CD14-positive monocyte (primary cell): ENCODE results near the gene HOXD11. TPM values are rescaled to one million over a fixed set of nuclear protein-coding genes. Genes with fewer than 3 reads are reported as not detected.
A peak's percentile ranks its signal among the peaks of the same experiment; 100 is the strongest.

Experiments
- DNase-seq, 3 donors: peaks; one replicate each; pipeline ENCODE4 v3.0.0-alpha.2; 2011 to 2022
- H2AFZ ChIP-seq: 2 replicates; pipeline ENCODE4 v1.6.0; 2012; ENCODE audit warnings: mild to moderate bottlenecking, low read depth, low read length, inconsistent platforms; ENCODE audit not compliant: insufficient read depth, poor library complexity, severe bottlenecking
- H3K27ac ChIP-seq, 2 donors: 1 replicate in 1 of 2; 2 replicates in 1 of 2; pipeline ENCODE4 v1.5.1; 2012 to 2013; ENCODE audit warnings: low read length in 2 of 2, control low read depth in 1 of 2, inconsistent platforms in 1 of 2, low read depth in 1 of 2, mild to moderate bottlenecking in 1 of 2
- H3K27me3 ChIP-seq, 2 donors: one replicate each; pipeline versions ENCODE4 v1.6.0 to v1.6.1; 2011 to 2013; ENCODE audit warnings: low read length in 2 of 2; ENCODE audit not compliant: control insufficient read depth in 2 of 2, insufficient read depth in 2 of 2
- H3K36me3 ChIP-seq, 2 donors: replicated peaks in 1 of 2; 1 replicate in 1 of 2; 2 replicates in 1 of 2; pipeline versions ENCODE4 v1.5.1 to v1.6.1; 2012 to 2013; ENCODE audit warnings: low read length in 2 of 2, control low read depth in 1 of 2, inconsistent platforms in 1 of 2, mild to moderate bottlenecking in 1 of 2; ENCODE audit not compliant: insufficient read depth in 2 of 2, control insufficient read depth in 1 of 2
- H3K4me1 ChIP-seq, 2 donors: 1 replicate in 1 of 2; 2 replicates in 1 of 2; pipeline versions ENCODE4 v1.5.1 to v1.6.1; 2012 to 2013; ENCODE audit warnings: low read length in 2 of 2, control low read depth in 1 of 2, inconsistent platforms in 1 of 2, mild to moderate bottlenecking in 1 of 2, moderate library complexity in 1 of 2; ENCODE audit not compliant: insufficient read depth in 2 of 2, control insufficient read depth in 1 of 2
- H3K4me2 ChIP-seq: replicated peaks from 2 replicates; pipeline ENCODE3; 2012; ENCODE audit warnings: low read length, moderate library complexity, mild to moderate bottlenecking; ENCODE audit not compliant: poor library complexity, severe bottlenecking; ENCODE audit errors: extremely low read depth
- H3K4me3 ChIP-seq, 3 experiments: fragments of 200-600 bp in 1 of 3; sonication (generic) in 1 of 3; replicated peaks in 1 of 3; 1 replicate in 2 of 3; 2 replicates in 1 of 3; pipeline ENCODE4 v1.5.1; 2011 to 2013; ENCODE audit warnings: low read length in 3 of 3, mild to moderate bottlenecking in 3 of 3, control low read depth in 2 of 3, low read depth in 2 of 3, inconsistent platforms in 1 of 3, moderate library complexity in 1 of 3
- H3K79me2 ChIP-seq: 2 replicates; pipeline ENCODE4 v1.6.0; 2012; ENCODE audit warnings: mild to moderate bottlenecking, control low read depth, inconsistent platforms, low read length, moderate library complexity; ENCODE audit not compliant: insufficient read depth
- H3K9ac ChIP-seq: 2 replicates; pipeline ENCODE4 v1.6.0; 2017; ENCODE audit warnings: low read length, mild to moderate bottlenecking; ENCODE audit not compliant: insufficient read depth, poor library complexity, severe bottlenecking
- H3K9me3 ChIP-seq, 2 donors: replicated peaks in 1 of 2; 1 replicate in 1 of 2; 2 replicates in 1 of 2; pipeline versions ENCODE4 v1.5.1 to v1.6.1; 2012 to 2013; ENCODE audit warnings: low read length in 2 of 2, control low read depth in 1 of 2; ENCODE audit not compliant: control insufficient read depth in 1 of 2, insufficient read depth in 1 of 2
- H4K20me1 ChIP-seq: 2 replicates; pipeline ENCODE4 v1.6.0; 2012; ENCODE audit warnings: mild to moderate bottlenecking, low read length, control low read depth, moderate library complexity; ENCODE audit not compliant: insufficient read depth
- H3K27ac Mint-ChIP-seq, 7 donors: one replicate each; pipeline ENCODE4 v1.8.0; 2020; ENCODE audit warnings: mild to moderate bottlenecking in 7 of 7, mixed read lengths in 7 of 7, moderate library complexity in 6 of 7, inconsistent platforms in 2 of 7
- H3K27me3 Mint-ChIP-seq, 3 donors: one replicate each; pipeline ENCODE4 v1.8.0; 2021 to 2022; ENCODE audit warnings: low read depth in 3 of 3, mild to moderate bottlenecking in 3 of 3, mixed read lengths in 3 of 3, moderate library complexity in 3 of 3, inconsistent platforms in 1 of 3
- H3K36me3 Mint-ChIP-seq, 2 donors: one replicate each; pipeline ENCODE4 v1.8.0; 2020; ENCODE audit warnings: mixed read lengths in 2 of 2, inconsistent platforms in 1 of 2, mild to moderate bottlenecking in 1 of 2
- H3K4me1 Mint-ChIP-seq: one replicate; pipeline ENCODE4 v1.8.0; 2020; ENCODE audit warnings: mild to moderate bottlenecking, mixed read lengths
- H3K4me3 Mint-ChIP-seq, 2 donors: one replicate each; pipeline ENCODE4 v1.8.0; 2020; ENCODE audit warnings: mild to moderate bottlenecking in 2 of 2, mixed read lengths in 2 of 2, moderate library complexity in 1 of 2
- H3K9me3 Mint-ChIP-seq, 7 donors: one replicate each; pipeline ENCODE4 v1.8.0; 2020 to 2022; ENCODE audit warnings: mixed read lengths in 7 of 7, mild to moderate bottlenecking in 6 of 7, moderate library complexity in 6 of 7, inconsistent platforms in 2 of 7
- WGBS: methylation state at CpG from one replicate; pipeline ENCODE4 v1.1.5; 2013; ENCODE audit warnings: missing lambda C conversion rate; ENCODE audit not compliant: insufficient coverage; 5-methylcytosine and 5-hydroxymethylcytosine counted together
- intact Hi-C, 2 donors: fragments of 100-400 bp; cut with micrococcal nuclease; formaldehyde crosslinking; loops; one replicate each; pipeline versions ENCODE4 v1.15.0 to v1.15.1; 2023
- polyA plus RNA-seq, 3 donors: library from polyadenylated mRNA; depleted of rRNA in 1 of 3; unstranded in 2 of 3; stranded (reverse) in 1 of 3; fragments of 300-500 nt in 2 of 3; fragments of >200 nt in 1 of 3; fragmentation: Illumina TruSeq in 2 of 3; gene quantifications; 1 replicate in 2 of 3; 2 replicates in 1 of 3; pipeline ENCODE4 v1.2.3, GENCODE V29; 2012 to 2021
- TF ChIP-seq, protein P1 (sequence below): fragments of 200-600 bp; IDR thresholded peaks from one replicate; pipeline ENCODE4 v1.8.0; 2022; ENCODE audit warnings: antibody characterized with exemption, mild to moderate bottlenecking

HOXD11 gene
- polyA plus RNA-seq, 3 donors, result not detected

DNA sequence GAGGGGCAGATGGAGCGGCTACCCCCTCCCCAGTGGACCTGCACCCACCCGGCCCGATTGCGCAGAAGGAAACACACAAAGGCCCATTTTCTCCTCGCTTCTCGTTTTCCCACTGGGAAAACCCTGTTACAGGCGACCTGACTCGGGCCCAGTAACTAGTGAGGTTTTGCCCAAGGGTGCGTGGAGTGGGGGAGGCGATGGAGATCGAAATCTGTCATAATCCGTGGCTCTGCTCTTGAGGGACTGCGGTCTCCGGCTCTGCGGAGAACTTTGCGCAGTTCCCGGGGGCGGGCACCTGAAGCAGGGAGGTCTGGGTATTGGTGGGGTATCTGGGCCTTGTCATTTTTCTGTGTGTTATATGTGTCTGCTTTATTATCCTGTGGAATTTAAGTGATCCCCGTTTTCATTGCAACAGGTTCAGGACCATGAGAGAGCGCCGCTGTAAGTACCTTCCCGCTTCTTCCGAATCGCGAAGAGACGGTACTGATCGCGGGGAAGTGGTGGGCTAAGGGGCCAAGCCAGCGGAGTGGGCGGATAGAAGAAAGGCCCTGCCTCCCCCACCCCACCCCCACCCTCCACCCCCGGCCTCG lies 40.2 kb downstream of the HOXD11 start:
- Histone ChIP-seq H4K20me1 (no peaks in the 10 kb centered on the region), H3K9ac (no peak overlapping the region), H3K36me3 (no peaks in the 10 kb centered on the region), H3K4me1 (no peaks in the 10 kb centered on the region), H2AFZ (no peak overlapping the region), H3K79me2 (no peaks in the 10 kb centered on the region), H3K27ac (no peak overlapping the region), H3K27me3 (peaks cover 88 to 96% of the 10 kb centered on the region in 2 donors), H3K4me3 (no peak overlapping the region), H3K9me3 (peaks cover 0 to 59% of the 10 kb centered on the region in 2 donors), H3K4me2 (no peak overlapping the region)
- H3K27me3 Mint-ChIP-seq, result peaks cover 94 to 100% (median 95%) of the 10 kb centered on the region in 3 donors
- 15% methylated on average over 14 of the region's 32 CpGs for WGBS
- no peak for DNase-seq
- intact Hi-C loops, result no loop called here
- H3K4me3 Mint-ChIP-seq, result peak overlapping the region in 1 of 2 donors; percentile 74
- H3K36me3 Mint-ChIP-seq, result peaks cover 2 to 3% of the 10 kb centered on the region in 2 donors
- TF ChIP-seq, protein P1, sequence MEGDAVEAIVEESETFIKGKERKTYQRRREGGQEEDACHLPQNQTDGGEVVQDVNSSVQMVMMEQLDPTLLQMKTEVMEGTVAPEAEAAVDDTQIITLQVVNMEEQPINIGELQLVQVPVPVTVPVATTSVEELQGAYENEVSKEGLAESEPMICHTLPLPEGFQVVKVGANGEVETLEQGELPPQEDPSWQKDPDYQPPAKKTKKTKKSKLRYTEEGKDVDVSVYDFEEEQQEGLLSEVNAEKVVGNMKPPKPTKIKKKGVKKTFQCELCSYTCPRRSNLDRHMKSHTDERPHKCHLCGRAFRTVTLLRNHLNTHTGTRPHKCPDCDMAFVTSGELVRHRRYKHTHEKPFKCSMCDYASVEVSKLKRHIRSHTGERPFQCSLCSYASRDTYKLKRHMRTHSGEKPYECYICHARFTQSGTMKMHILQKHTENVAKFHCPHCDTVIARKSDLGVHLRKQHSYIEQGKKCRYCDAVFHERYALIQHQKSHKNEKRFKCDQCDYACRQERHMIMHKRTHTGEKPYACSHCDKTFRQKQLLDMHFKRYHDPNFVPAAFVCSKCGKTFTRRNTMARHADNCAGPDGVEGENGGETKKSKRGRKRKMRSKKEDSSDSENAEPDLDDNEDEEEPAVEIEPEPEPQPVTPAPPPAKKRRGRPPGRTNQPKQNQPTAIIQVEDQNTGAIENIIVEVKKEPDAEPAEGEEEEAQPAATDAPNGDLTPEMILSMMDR, result no peak
- H3K27ac Mint-ChIP-seq, result no peak overlapping the region
- H3K4me1 Mint-ChIP-seq, result peaks cover 2% of the 10 kb centered on the region
- peaks cover 0 to 28% (median 9%) of the 10 kb centered on the region in 7 donors for H3K9me3 Mint-ChIP-seq

DNA sequence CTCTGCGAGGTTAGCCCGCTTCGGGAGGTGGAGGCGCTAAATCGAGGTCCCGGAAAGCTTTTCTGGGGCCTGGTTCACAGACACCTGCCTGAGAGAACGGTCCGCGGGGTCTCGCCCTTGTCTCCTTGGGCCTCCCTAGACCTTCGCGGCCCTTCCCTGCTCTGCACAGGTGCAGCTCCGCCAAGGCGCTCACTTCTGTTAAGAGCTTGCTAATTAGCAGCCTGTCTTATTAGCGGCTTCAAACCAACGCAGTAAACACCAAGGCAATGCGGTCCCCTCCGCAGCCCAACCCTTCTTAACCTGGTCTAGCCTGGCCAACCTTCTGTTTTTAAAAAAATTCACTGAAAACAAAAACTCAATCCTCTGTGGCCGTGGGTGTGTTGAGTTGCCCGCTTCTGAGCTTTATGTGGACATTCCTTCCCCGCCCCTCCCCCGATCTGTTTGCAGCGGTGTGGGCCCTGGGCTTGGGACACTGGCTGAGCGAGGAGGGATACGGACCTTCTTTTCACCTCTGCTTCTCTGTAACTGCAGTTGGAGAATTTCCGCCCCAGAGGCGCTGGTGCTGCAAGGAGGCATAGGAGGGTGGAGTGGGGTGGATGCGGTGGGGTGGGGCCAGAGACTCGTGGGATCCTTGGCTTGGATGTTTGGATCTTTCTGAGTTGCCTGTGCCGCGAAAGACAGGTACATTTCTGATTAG lies 40.9 kb downstream of the HOXD11 start:
- no peak overlapping the region for H2AFZ ChIP-seq
- H3K9me3 Mint-ChIP-seq, result peaks cover 0 to 30% (median 14%) of the 10 kb centered on the region in 7 donors
- no peaks in the 10 kb centered on the region for H3K4me1 ChIP-seq
- H3K36me3 Mint-ChIP-seq, result peaks cover 2 to 3% of the 10 kb centered on the region in 2 donors
- 9% methylated on average over 26 of the region's 31 CpGs for WGBS
- H3K4me1 Mint-ChIP-seq, result peaks cover 2% of the 10 kb centered on the region
- peaks cover 88 to 96% of the 10 kb centered on the region in 2 donors for H3K27me3 ChIP-seq
- no peak overlapping the region for H3K9ac ChIP-seq
- no peaks in the 10 kb centered on the region for H3K79me2 ChIP-seq
- H3K36me3 ChIP-seq, result no peaks in the 10 kb centered on the region
- no peak overlapping the region for H3K4me3 ChIP-seq
- TF ChIP-seq, protein P1, result no peak
- H3K27ac ChIP-seq, result no peak overlapping the region
- no peaks in the 10 kb centered on the region for H4K20me1 ChIP-seq
- peak overlapping the region in 1 of 2 donors; percentile 81 for H3K4me3 Mint-ChIP-seq
- H3K9me3 ChIP-seq, result peaks cover 0 to 64% of the 10 kb centered on the region in 2 donors
- H3K27me3 Mint-ChIP-seq, result peaks cover 93 to 100% (median 98%) of the 10 kb centered on the region in 3 donors
- peak overlapping the region in 1 of 7 donors; percentile 68 for H3K27ac Mint-ChIP-seq
- no peak for DNase-seq
- no peak overlapping the region for H3K4me2 ChIP-seq
- intact Hi-C loops, result no loop called here
